Raji (cell line): ENCODE data around the gene TENM4.

Experiments used
- POLR2A ChIP-seq: IDR thresholded peaks from 2 replicates; pipeline ENCODE4 v1.6.1; 2011; ENCODE audit warnings: low read depth, low read length, control low read depth; ENCODE audit not compliant: insufficient read depth

TENM4 gene

GRCh38 chr11:79434283-79434682, 6.5 kb downstream of the TENM4 start:
- no peak for TF ChIP-seq POLR2A

GRCh38 chr11:79432138-79432537, 8.7 kb downstream of the TENM4 start:
- no peak for TF ChIP-seq POLR2A

- no peak for TF ChIP-seq POLR2A
Measured at GRCh38 chr11:79431535-79431934, 9.3 kb downstream of the TENM4 start.

- no peak for TF ChIP-seq POLR2A
Measured at GRCh38 chr11:79430280-79430679, 10.6 kb downstream of the TENM4 start.

- TF ChIP-seq POLR2A, result no peak
Measured at GRCh38 chr11:79428406-79428805, 12.4 kb downstream of the TENM4 start.

GRCh38 chr11:79427611-79428327, 13.1 kb downstream of the TENM4 start:
- no peak for TF ChIP-seq POLR2A

GRCh38 chr11:79427126-79427525, 13.7 kb downstream of the TENM4 start:
- no peak for TF ChIP-seq POLR2A

GRCh38 chr11:79425463-79425862, 15.4 kb downstream of the TENM4 start:
- TF ChIP-seq POLR2A, result no peak

GRCh38 chr11:79423736-79424135, 17.1 kb downstream of the TENM4 start:
- TF ChIP-seq POLR2A, result no peak

GRCh38 chr11:79422866-79423265, 18.0 kb downstream of the TENM4 start:
- no peak for TF ChIP-seq POLR2A

- no peak for TF ChIP-seq POLR2A
Measured at GRCh38 chr11:79421820-79422219, 19.0 kb downstream of the TENM4 start.

GRCh38 chr11:79419120-79419519, 21.7 kb downstream of the TENM4 start:
- TF ChIP-seq POLR2A, result no peak

- no peak for TF ChIP-seq POLR2A
Measured at GRCh38 chr11:79418241-79418640, 22.6 kb downstream of the TENM4 start.

GRCh38 chr11:79417069-79417920, 23.5 kb downstream of the TENM4 start:
- TF ChIP-seq POLR2A, result no peak

GRCh38 chr11:79415912-79416311, 24.9 kb downstream of the TENM4 start:
- no peak for TF ChIP-seq POLR2A

- no peak for TF ChIP-seq POLR2A
Measured at GRCh38 chr11:79415411-79415810, 25.4 kb downstream of the TENM4 start.
